NCI-H1105 treated with DMSO at 0.1 percent for 48 hours (cell line): ENCODE measurements around the gene UGT1A9.
"Not testable (repeated sequence)": the region's sequence is repeated elsewhere in the genome, so short reads cannot be mapped to it uniquely, and the experiment has no call there.

Source experiments
- DNase-seq: peaks from one replicate; lab custom pipeline; 2025; lab: John Stamatoyannopoulos, UW

UGT1A9 gene

GRCh38 chr2:233711312-233712008 is 39.8 kb downstream of the UGT1A9 start:
- DNase-seq = peak; percentile 54

- DNase-seq = no peak
Observed at GRCh38 chr2:233712611-233713261, 41.0 kb downstream of the UGT1A9 start, which contains the start of gene UGT1A5. Gene UGT1A5 (plus strand): TSS chr2:233712907. CDS start chr2:233712992, 85 bp downstream.

GRCh38 chr2:233713262-233713615 is 41.5 kb downstream of the UGT1A9 start:
- no peak for DNase-seq

- DNase-seq = no peak
Observed at GRCh38 chr2:233714121-233714520, 42.4 kb downstream of the UGT1A9 start.

GRCh38 chr2:233718552-233718951 is 46.9 kb downstream of the UGT1A9 start, which contains the start of gene UGT1A4:
Gene UGT1A4 (plus strand): TSS chr2:233718736. CDS start chr2:233718821, 85 bp downstream.
- no peak for DNase-seq

GRCh38 chr2:233728723-233729301 is 57.1 kb downstream of the UGT1A9 start, which contains the start of gene UGT1A3:
Gene UGT1A3 (plus strand): TSS chr2:233729042. CDS start chr2:233729127, 85 bp downstream.
- no peak for DNase-seq

- DNase-seq = not testable (repeated sequence)
Observed at GRCh38 chr2:233736868-233737653, 65.4 kb downstream of the UGT1A9 start.

GRCh38 chr2:233740870-233741269 is 69.2 kb downstream of the UGT1A9 start:
- no peak for DNase-seq

- DNase-seq = no peak
Observed at GRCh38 chr2:233743464-233744259, 72.0 kb downstream of the UGT1A9 start.

GRCh38 chr2:233745073-233745755 is 73.5 kb downstream of the UGT1A9 start:
- no peak for DNase-seq

- not testable (repeated sequence) for DNase-seq
Observed at GRCh38 chr2:233745838-233746237, 74.1 kb downstream of the UGT1A9 start.

- no peak for DNase-seq
Observed at GRCh38 chr2:233746475-233747282, 75.0 kb downstream of the UGT1A9 start.

GRCh38 chr2:233747283-233747544 is 75.5 kb downstream of the UGT1A9 start:
- no peak for DNase-seq

- not testable (repeated sequence) for DNase-seq
Observed at GRCh38 chr2:233750689-233751088, 79.0 kb downstream of the UGT1A9 start.

GRCh38 chr2:233751212-233752009 is 79.7 kb downstream of the UGT1A9 start:
- DNase-seq = not testable (repeated sequence)

GRCh38 chr2:233754872-233755611 is 83.3 kb downstream of the UGT1A9 start:
- DNase-seq = no peak

- no peak for DNase-seq
Observed at GRCh38 chr2:233756429-233757081, 84.9 kb downstream of the UGT1A9 start.

- no peak for DNase-seq
Observed at GRCh38 chr2:233758141-233758540, 86.4 kb downstream of the UGT1A9 start.
